Measurements from ENCODE around the gene PTPRE.

Gene PTPRE

GRCh38 chr10:128050121-128050516 lies 143.2 kb downstream of the PTPRE start:
- peaks cover 5% of the 10 kb centered on the region for H4K20me1 ChIP-seq (ENCODE audit: insufficient read depth, low read length, poor library complexity, severe bottlenecking)
- peaks cover 6% of the 10 kb centered on the region; the same call in 1 of the 2 replicates for H3K36me3 ChIP-seq (ENCODE audit: insufficient read depth, low read length)
- H3K27me3 ChIP-seq (ENCODE audit: insufficient read depth, low read length, poor library complexity, severe bottlenecking): no peaks in the 10 kb centered on the region
- peak overlapping the region; percentile 60 for H3K4me2 ChIP-seq (ENCODE audit: low read depth, low read length, poor library complexity, severe bottlenecking)
- no peaks in the 10 kb centered on the region for H3K9me2 ChIP-seq (replicated peaks; ENCODE audit: low read depth, low read length)
- H3K4me3 ChIP-seq (ENCODE audit: low read length, poor library complexity, severe bottlenecking): peak overlapping the region; percentile 84
- H3K9me3 ChIP-seq (ENCODE audit: insufficient read depth, low read depth, low read length): no peaks in the 10 kb centered on the region
- H2AFZ ChIP-seq (ENCODE audit: low read length): no peak overlapping the region
- H3K4me1 ChIP-seq (ENCODE audit: insufficient read depth, low read length, poor library complexity, severe bottlenecking): peaks cover 46% of the 10 kb centered on the region
- H3K9ac ChIP-seq (ENCODE audit: low read depth, low read length, poor library complexity, severe bottlenecking): peak overlapping the region; percentile 17
- peaks cover 52% of the 10 kb centered on the region for H3K79me2 ChIP-seq (ENCODE audit: insufficient read depth, low read length)
- TF ChIP-seq EZH2phosphoT487 (IDR thresholded peaks at IDR 0.05; ENCODE audit: borderline replicate concordance) (no peak), CTCF (conservative IDR thresholded peaks at IDR 0.05; ENCODE audit: low read length) (no peak)
- H3F3A ChIP-seq (ENCODE audit: low read depth): no peaks in the 10 kb centered on the region

DNA sequence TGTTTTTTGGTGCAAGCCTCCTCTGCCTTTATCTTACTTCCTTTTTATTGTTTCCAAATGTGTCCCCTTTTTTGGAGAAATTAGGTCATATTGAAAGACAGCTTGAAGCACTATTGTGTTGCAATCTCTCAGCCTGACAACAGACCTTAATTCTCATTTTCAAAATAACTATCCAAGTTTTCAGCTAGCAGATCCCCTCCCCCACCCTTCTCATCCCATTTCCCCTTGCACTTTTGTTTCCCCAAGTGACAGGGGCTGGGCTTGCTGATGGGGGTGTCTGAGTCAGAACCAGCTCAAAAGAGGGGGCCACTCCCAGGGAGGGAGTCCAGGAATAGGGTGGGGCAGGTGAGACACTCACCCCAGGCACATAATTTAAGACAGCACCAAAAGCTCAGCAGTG lies 144.0 kb downstream of the PTPRE start:
- Histone ChIP-seq H3K27me3 (ENCODE audit: insufficient read depth, low read length, poor library complexity, severe bottlenecking) (no peaks in the 10 kb centered on the region), H3K4me3 (ENCODE audit: low read length, poor library complexity, severe bottlenecking) (peak overlapping the region; percentile 41), H2AFZ (ENCODE audit: low read length) (no peak overlapping the region), H3K4me2 (ENCODE audit: low read depth, low read length, poor library complexity, severe bottlenecking) (peak overlapping the region; percentile 60), H3K36me3 (ENCODE audit: insufficient read depth, low read length) (peaks cover 14% of the 10 kb centered on the region; the same call in 1 of the 2 replicates), H3F3A (ENCODE audit: low read depth) (no peaks in the 10 kb centered on the region), H3K4me1 (ENCODE audit: insufficient read depth, low read length, poor library complexity, severe bottlenecking) (peaks cover 46% of the 10 kb centered on the region), H3K79me2 (ENCODE audit: insufficient read depth, low read length) (peaks cover 52% of the 10 kb centered on the region), H4K20me1 (ENCODE audit: insufficient read depth, low read length, poor library complexity, severe bottlenecking) (peaks cover 5% of the 10 kb centered on the region), H3K9me3 (ENCODE audit: insufficient read depth, low read depth, low read length) (no peaks in the 10 kb centered on the region), H3K9me2 (replicated peaks; ENCODE audit: low read depth, low read length) (no peaks in the 10 kb centered on the region), H3K9ac (ENCODE audit: low read depth, low read length, poor library complexity, severe bottlenecking) (peak overlapping the region; percentile 17)
- TF ChIP-seq CTCF (conservative IDR thresholded peaks at IDR 0.05; ENCODE audit: low read length) (no peak), EZH2phosphoT487 (IDR thresholded peaks at IDR 0.05; ENCODE audit: borderline replicate concordance) (no peak)

GRCh38 chr10:128051548-128051947 lies 144.6 kb downstream of the PTPRE start:
- Histone ChIP-seq H3F3A (ENCODE audit: low read depth) (no peaks in the 10 kb centered on the region), H3K4me1 (ENCODE audit: insufficient read depth, low read length, poor library complexity, severe bottlenecking) (peaks cover 46% of the 10 kb centered on the region), H4K20me1 (ENCODE audit: insufficient read depth, low read length, poor library complexity, severe bottlenecking) (peaks cover 5% of the 10 kb centered on the region), H3K4me2 (ENCODE audit: low read depth, low read length, poor library complexity, severe bottlenecking) (peak overlapping the region; percentile 60), H3K36me3 (ENCODE audit: insufficient read depth, low read length) (peaks cover 20% of the 10 kb centered on the region; the same call in 1 of the 2 replicates), H3K27me3 (ENCODE audit: insufficient read depth, low read length, poor library complexity, severe bottlenecking) (no peaks in the 10 kb centered on the region), H3K9me2 (replicated peaks; ENCODE audit: low read depth, low read length) (no peaks in the 10 kb centered on the region), H3K9ac (ENCODE audit: low read depth, low read length, poor library complexity, severe bottlenecking) (no peak overlapping the region), H3K4me3 (ENCODE audit: low read length, poor library complexity, severe bottlenecking) (no peak overlapping the region), H2AFZ (ENCODE audit: low read length) (no peak overlapping the region), H3K9me3 (ENCODE audit: insufficient read depth, low read depth, low read length) (no peaks in the 10 kb centered on the region), H3K79me2 (ENCODE audit: insufficient read depth, low read length) (peaks cover 52% of the 10 kb centered on the region)
- TF ChIP-seq CTCF (conservative IDR thresholded peaks at IDR 0.05; ENCODE audit: low read length): peak; percentile 39
- no peak for TF ChIP-seq EZH2phosphoT487 (IDR thresholded peaks at IDR 0.05; ENCODE audit: borderline replicate concordance)

Measured in Loucy (cell line).